Right renal pelvis (tissue), 4 donors: Measurements from ENCODE around the gene HMGXB3. TPM values are rescaled to one million over a fixed set of nuclear protein-coding genes. Genes with fewer than 3 reads are reported as not detected.

Source experiments
- DNase-seq, 4 donors: peaks; one replicate each; pipeline ENCODE4 v3.0.0-alpha.2; 2013; ENCODE audit warnings: low read depth in 4 of 4, low spot score in 3 of 4, missing footprints in 1 of 4
- polyA plus RNA-seq, 4 donors: library from polyadenylated mRNA; unstranded; fragments of 120-200 nt; gene quantifications; one replicate each; pipeline ENCODE4 v1.2.1, GENCODE V29; 2013; ENCODE audit not compliant: insufficient read length in 4 of 4

HMGXB3 gene
- 10 to 100 TPM; 26.3 to 34.0 (median 29.9) TPM for polyA plus RNA-seq

GRCh38 chr5:150000256-150000989 lies at the start of gene HMGXB3, which contains the start of gene TIGD6:
Gene HMGXB3 (plus strand): TSS chr5:150000739. CDS start chr5:150004853, 4,114 bp downstream.
Gene TIGD6 (minus strand): TSS chr5:150000654. CDS start chr5:149996348, 4,306 bp downstream.
- peak; percentile 83 to 89 (median 88) for DNase-seq

GRCh38 chr5:149951138-149951749 lies 49.3 kb upstream of the HMGXB3 start:
- no peak for DNase-seq

DNA sequence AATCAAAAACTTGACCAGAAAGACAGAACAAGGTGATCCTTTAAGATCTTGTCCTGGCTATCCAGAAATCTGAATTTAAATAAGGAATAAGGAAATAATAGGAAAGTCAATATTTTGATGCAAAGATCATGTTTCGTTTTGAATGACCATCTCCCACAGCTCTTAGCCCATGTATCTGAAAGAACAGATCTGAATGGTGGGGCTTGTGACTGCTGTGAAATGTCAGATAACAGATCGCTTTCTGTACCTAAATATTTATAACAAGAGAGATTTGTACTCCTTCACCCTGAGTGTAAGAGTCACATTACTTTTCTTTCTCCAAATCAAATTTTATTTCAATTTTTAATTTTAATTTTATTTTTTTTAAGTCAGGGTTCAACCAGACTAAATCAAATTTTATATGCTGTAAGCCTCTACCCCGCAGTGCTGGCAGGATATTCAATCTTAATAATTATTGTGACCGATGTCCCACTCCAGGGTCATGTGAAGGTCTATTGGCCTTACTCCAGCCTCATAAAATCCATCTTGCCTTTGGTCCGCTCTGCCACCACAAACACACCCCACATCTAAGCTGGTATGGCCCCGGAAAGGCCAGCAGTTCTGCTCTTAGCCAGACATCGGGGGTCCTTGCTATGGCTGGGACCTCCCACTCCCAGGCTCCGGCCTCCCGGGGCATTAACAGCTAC lies 47.0 kb upstream of the HMGXB3 start:
- no peak for DNase-seq

DNA sequence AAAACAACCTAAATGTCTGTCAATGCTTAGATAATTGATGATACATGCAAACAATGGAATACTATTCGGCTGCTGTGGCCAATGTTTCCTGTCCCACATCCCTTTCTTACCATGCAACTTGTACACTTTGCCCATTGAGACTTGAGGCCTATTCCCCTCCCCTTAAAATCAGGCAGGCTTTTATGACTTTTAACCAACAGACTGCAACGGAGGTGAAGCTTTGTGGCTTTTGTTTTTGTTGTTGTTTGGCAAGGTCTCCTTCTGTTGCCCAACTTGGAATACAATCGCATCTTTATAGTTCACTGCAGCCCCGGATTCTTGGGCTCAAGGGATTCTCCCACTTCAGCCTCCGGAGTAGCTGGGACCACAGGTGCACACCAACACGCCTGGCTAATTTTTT lies 45.7 kb upstream of the HMGXB3 start:
- no peak for DNase-seq

DNA sequence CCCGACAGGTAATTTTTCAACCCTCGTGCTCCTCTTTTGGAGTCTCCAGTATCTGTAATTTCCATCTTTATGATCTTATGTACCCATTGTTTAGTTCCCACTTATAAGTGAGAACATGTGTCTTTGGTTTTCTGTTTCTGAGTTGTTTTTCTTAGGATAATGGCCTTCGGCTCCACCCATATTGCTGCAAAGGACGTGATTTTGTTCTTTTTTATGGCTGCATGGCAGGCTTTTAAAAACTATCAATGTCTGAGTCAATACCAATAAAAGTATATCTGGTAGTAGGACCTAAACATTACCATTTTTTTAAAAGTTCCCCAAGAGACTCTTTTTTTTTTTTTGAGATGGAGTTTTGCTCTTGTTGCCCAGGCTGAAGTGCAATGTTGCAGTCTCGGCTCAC lies 43.9 kb upstream of the HMGXB3 start:
- DNase-seq, result no peak

GRCh38 chr5:149957855-149958254 lies 42.7 kb upstream of the HMGXB3 start:
- no peak for DNase-seq

DNA sequence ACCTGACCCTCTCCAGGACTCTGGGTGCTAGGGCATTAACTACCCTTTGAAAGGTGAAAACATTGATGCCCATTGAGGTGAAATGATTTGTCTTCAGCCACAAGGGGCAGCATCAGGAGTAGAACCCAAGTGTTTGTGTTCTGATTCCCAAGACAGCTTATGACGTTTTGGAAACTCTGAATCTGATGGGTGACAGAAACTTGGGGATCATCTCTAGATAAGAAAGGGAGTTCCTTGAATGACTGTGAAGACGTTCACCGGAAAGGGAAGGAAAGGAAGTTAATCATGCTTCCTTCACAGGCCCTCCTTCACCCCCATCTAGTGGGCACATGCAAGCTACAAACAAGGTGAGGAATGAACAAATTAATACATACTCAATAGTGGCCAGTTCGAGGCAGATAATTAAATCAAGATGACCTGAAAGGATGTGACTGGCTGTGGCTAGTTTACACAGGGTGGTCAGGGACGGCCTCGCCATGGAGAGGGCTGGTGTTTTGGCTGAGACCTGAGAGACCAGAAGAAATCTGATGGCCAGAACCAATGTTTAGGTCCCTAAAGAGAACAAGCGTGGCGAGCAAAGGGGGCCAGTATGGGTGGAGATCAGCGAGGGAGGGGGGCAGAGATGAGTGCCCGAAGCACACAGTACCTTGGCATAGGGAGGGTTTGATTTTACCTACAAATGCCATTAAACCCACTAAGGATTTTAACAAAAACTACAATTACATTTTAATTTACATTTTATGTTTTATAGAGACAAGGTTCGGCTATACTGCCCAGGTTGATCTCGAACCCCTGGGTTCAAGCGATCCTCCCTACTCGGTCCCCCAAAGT lies 40.9 kb upstream of the HMGXB3 start:
- DNase-seq, result no peak

DNA sequence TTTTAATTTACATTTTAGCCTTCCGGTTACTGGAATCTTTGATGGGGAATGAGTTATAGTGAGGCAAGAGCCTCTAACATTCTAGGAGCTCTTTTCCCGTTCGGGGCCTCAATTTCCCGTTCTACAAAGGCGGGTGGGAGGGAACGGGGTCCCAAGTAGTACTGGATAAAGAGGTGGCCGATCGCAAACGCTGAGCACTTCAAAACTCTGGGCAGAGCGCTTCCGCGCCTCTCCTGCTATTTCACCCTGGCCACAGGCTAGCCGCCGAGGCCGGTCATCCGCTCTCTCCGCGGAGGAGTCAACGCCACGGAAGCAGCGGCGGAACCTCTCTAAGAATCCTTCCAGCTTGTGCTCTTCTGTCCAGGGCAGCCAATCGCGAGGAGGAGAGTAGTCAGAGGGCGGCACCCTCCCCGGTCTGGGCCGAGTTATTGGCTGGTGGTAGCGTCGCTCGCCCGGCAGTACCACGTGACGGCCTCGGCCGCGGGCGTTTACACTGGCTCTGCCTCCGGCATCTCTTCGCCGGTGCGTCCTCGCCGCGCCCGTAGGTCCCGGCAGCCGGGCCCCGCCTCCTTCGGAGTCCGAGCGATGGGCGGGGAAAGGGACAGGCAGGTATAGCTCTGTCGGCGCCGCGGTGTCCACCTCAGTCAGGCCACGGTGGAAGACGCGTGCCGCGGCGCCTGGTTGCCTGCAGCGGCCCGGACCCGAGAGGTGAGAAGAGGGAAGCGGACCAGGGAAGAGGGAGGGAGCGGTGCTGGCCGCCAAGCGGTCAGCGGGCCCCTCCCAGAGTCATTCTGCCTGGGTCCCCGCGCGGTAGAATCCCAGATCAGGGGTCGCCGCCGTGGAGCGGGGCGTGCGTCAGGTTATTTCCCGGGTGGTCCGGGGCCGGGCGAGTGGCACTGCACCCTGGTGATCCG lies 40.0 kb upstream of the HMGXB3 start, which contains the start of gene SLC26A2:
Gene SLC26A2, plus strand, starts transcription at position 487 of the 914 bp plus-strand sequence. CDS start 16,895 bp downstream, outside the sequence.
- DNase-seq, result peak; percentile 86 to 93 (median 92)

GRCh38 chr5:149961186-149961685 lies 39.3 kb upstream of the HMGXB3 start:
- peak in 1 of 4 donors; percentile 25 for DNase-seq

DNA sequence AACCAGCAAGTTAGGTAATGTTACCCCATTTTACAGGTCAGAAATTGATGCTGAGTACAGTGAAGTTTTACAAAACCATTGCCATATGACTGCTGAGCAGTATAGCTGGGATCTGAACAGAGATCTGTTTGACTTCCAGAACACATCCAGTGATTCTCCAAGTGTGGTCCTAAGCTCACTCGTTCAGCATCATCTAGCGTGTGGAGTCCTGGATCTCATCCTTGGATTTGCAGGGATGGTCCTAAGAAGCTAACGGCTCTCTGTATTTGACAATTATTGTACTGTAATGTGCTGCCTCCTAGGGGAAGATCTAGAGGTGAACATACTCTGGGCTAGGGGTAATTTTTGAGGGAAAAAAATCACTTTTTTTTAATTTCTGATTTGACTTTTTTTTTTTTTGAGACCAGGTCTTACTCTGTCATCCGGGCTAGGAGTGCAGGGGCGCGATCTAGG lies 38.6 kb upstream of the HMGXB3 start:
- DNase-seq, result no peak

GRCh38 chr5:149962601-149963300 lies 37.8 kb upstream of the HMGXB3 start:
- no peak for DNase-seq

- no peak for DNase-seq
These were observed 36.8 kb upstream of the HMGXB3 start for GRCh38 chr5:149963729-149964128.

GRCh38 chr5:149966946-149967345 lies 33.6 kb upstream of the HMGXB3 start:
- DNase-seq, result no peak

DNA sequence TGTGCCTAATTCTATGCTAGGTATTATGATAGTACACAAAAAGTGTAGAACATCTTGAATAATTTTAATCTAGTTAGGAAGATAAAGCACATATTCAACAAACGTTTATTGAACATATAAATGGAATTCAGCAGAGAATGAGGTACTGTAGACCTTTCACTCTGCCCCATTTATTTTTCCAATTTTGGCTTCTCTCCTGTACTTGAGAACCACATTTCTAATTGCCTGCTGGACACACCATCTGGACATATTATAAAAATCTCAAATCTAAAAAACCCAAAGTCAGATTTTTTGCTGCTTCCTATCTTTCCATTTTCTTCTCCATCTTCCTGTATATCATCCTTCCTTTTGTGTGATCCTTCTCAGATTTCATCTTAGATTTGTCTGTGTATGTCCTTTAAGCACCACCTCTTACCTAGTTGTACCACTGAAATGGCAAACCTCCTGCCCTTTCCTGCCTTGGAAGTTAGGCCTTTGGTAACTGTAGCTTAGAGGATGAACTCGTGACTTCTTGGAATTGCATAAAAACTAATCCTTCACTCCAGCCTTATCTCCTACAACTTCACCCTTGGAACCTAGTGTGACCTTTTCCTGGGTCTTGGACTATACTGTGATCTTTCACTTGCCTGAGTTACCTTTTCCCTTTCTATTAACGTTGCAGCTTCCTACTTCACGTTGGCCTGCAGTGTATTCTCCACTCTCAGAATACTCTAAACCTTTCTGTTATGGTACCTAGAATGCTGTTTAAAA lies 31.2 kb upstream of the HMGXB3 start:
- no peak for DNase-seq

GRCh38 chr5:149975409-149975808 lies 25.1 kb upstream of the HMGXB3 start:
- DNase-seq, result no peak

- no peak for DNase-seq
These were observed 20.6 kb upstream of the HMGXB3 start for GRCh38 chr5:149979896-149980295.

GRCh38 chr5:149981206-149981605 lies 19.3 kb upstream of the HMGXB3 start:
- DNase-seq, result no peak

DNA sequence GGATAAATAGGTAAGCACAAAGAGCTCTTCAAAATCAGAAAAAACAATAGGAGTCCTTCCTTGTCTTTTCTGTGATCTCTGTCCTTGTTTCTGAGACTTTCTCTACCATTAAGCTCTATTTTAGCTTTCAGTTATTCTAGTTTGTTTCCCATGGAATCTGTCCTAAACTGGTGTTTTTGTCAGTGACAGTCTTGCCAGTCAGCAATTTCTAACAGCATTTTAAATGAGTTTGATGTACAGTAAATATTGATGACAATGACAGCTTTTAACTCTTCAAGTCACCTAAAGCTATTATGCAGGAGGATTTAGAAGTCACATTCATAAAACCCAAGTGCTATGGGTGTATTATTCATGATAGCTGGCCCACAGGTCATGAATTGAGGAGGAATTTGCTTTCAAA lies 18.0 kb upstream of the HMGXB3 start:
- DNase-seq, result no peak
